Nephron progenitor cell (in vitro differentiated cells): Measurements from ENCODE around the gene SYT2.
A peak's percentile ranks its signal among the peaks of the same experiment; 100 is the strongest.
"Not testable (repeated sequence)": the region's sequence is repeated elsewhere in the genome, so short reads cannot be mapped to it uniquely, and the experiment has no call there.

ENCODE experiments used
- DNase-seq: peaks from one replicate; pipeline ENCODE4 v3.0.0; 2021
- H3K27ac Mint-ChIP-seq: 2 replicates; pipeline ENCODE4 v1.8.0; 2021; ENCODE audit warnings: mild to moderate bottlenecking, moderate library complexity, mixed read lengths
- H3K27me3 Mint-ChIP-seq: 2 replicates; pipeline ENCODE4 v1.8.0; 2021; ENCODE audit warnings: mild to moderate bottlenecking, low read depth, mixed read lengths; ENCODE audit not compliant: poor library complexity
- H3K36me3 Mint-ChIP-seq: 2 replicates; pipeline ENCODE4 v1.8.0; 2021; ENCODE audit warnings: low read depth, mixed read lengths
- H3K4me1 Mint-ChIP-seq: 2 replicates; pipeline ENCODE4 v1.8.0; 2021; ENCODE audit warnings: mixed read lengths
- H3K4me3 Mint-ChIP-seq: 2 replicates; pipeline ENCODE4 v1.8.0; 2021; ENCODE audit warnings: mild to moderate bottlenecking, moderate library complexity, mixed read lengths
- H3K9me3 Mint-ChIP-seq: 2 replicates; pipeline ENCODE4 v1.8.0; 2021; ENCODE audit warnings: mild to moderate bottlenecking, moderate library complexity, mixed read lengths
- TF ChIP-seq, protein P1 (sequence below): fragments of 200-600 bp; sonication (generic); IDR thresholded peaks from 2 replicates; pipeline ENCODE4 v1.5.0; 2021; ENCODE audit warnings: antibody characterized with exemption

The SYT2 gene

DNA sequence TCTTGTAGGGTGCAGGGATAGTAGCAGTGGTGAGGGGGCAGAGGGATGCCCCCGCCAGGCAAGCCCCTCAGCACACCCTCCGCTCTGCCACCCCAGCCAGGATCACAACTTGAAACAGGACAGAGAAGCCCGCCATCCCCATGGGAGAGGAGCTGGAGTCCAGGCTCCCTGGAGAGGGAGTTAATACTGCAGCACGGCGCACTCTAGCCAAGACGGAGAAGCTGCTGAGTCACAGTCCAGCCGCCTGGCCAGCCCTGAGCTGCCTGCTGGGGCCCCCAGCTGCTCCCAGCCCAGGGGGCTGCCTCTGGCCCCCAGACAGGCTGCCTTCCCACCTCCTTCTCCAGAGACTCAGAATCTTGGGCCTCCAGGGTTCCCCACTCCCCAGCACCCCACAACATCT is 87.2 kb downstream of the SYT2 start:
- TF ChIP-seq, protein P1, sequence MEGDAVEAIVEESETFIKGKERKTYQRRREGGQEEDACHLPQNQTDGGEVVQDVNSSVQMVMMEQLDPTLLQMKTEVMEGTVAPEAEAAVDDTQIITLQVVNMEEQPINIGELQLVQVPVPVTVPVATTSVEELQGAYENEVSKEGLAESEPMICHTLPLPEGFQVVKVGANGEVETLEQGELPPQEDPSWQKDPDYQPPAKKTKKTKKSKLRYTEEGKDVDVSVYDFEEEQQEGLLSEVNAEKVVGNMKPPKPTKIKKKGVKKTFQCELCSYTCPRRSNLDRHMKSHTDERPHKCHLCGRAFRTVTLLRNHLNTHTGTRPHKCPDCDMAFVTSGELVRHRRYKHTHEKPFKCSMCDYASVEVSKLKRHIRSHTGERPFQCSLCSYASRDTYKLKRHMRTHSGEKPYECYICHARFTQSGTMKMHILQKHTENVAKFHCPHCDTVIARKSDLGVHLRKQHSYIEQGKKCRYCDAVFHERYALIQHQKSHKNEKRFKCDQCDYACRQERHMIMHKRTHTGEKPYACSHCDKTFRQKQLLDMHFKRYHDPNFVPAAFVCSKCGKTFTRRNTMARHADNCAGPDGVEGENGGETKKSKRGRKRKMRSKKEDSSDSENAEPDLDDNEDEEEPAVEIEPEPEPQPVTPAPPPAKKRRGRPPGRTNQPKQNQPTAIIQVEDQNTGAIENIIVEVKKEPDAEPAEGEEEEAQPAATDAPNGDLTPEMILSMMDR: no peak
- H3K4me1 Mint-ChIP-seq: peaks cover 42% of the 10 kb centered on the region
- no peaks in the 10 kb centered on the region for H3K36me3 Mint-ChIP-seq
- no peak overlapping the region for H3K27ac Mint-ChIP-seq
- H3K4me3 Mint-ChIP-seq: no peak overlapping the region
- no peak for DNase-seq
- no peaks in the 10 kb centered on the region for H3K9me3 Mint-ChIP-seq
- peaks cover 7% of the 10 kb centered on the region for H3K27me3 Mint-ChIP-seq

DNA sequence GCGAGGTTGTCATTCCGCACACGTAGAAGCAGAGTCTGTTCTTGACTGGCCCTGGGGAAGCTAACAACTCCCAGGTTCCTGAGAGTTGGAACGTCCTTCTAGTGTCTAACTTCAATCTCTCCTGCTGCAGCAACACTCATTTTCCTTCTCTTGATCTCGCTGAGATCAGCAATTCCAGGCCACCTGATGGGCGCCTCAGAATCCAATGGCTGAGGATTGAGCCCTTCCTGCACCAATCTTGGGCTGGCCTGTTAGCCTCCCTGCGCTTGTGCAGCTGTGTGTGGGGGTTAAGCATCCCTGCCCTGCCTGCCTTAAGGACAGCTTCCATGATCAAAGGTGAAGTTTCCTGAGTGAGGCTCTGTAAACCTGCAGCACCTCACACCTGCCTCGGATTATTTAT is 87.9 kb downstream of the SYT2 start:
- peaks cover 42% of the 10 kb centered on the region for H3K4me1 Mint-ChIP-seq
- H3K27me3 Mint-ChIP-seq: peaks cover 7% of the 10 kb centered on the region
- DNase-seq: no peak
- H3K4me3 Mint-ChIP-seq: no peak overlapping the region
- TF ChIP-seq, protein P1: no peak
- H3K9me3 Mint-ChIP-seq: no peaks in the 10 kb centered on the region
- H3K27ac Mint-ChIP-seq: no peak overlapping the region
- H3K36me3 Mint-ChIP-seq: no peaks in the 10 kb centered on the region

DNA sequence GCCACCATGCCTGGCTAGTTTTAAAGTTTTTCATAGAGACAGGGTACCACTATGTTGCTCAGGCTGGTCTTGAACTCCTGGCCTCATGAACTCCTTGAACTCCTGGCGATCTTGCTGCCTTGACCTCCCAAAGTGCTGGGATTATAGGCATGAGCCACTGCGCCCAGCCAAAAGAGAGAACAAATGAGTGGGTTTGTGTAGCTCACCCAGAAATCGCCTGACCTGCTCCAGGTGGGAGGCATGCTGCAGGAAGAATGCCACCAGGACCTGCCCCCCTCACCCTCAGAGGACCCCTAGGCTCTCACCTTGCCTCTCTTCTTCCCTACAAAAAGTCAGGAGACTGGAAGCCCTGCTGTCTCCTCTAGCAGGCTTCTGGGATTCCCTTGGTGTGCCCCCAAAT is 88.8 kb downstream of the SYT2 start:
- TF ChIP-seq, protein P1: no peak
- H3K36me3 Mint-ChIP-seq: no peaks in the 10 kb centered on the region
- no peak for DNase-seq
- H3K4me3 Mint-ChIP-seq: no peak overlapping the region
- H3K4me1 Mint-ChIP-seq: peaks cover 43% of the 10 kb centered on the region
- H3K27me3 Mint-ChIP-seq: peaks cover 10% of the 10 kb centered on the region
- no peak overlapping the region for H3K27ac Mint-ChIP-seq
- H3K9me3 Mint-ChIP-seq: no peaks in the 10 kb centered on the region

DNA sequence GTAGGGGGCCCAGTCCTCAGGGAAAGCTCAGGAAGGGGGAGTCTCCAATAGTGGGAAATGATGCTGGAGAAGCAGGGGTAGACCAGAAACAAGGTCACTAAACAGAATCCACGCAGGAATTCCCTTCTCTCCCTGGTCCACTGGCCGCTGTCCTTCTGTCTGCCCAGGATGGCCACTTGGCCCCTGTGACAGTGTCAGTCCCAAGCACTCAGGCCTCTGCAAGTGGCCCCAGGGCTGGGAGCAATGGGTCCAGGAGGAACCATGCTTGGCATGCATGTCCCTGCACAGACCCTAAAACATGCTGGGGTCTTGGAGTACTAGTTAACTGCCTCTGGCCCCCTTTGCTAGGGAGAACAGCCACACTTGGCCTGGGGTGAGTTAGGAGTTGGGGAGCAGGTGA is 90.2 kb downstream of the SYT2 start:
- peaks cover 53% of the 10 kb centered on the region for H3K4me1 Mint-ChIP-seq
- DNase-seq, H3K27ac Mint-ChIP-seq, H3K36me3 Mint-ChIP-seq, H3K4me3 Mint-ChIP-seq, H3K9me3 Mint-ChIP-seq: not testable (repeated sequence)
- H3K27me3 Mint-ChIP-seq: peaks cover 10% of the 10 kb centered on the region

DNA sequence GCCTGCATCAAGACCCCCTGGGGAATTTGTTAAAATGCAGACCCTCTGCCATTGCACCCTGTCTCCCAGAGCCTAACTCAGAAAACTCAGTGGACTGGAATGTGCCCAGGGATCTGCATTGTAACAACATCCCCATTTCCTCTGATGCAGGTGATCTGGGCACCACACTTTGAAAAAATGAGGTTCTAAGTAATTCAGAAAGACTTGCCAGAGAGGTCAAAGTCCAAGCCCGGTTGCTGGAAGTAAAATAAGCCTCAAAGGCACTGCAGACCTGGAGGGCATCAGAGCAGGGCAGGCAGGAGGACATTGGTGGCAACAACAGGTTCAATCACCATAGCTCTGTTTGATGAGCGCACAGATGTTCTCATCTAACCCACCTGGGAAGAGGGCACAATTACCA is 90.7 kb downstream of the SYT2 start:
- no peak for DNase-seq
- peaks cover 10% of the 10 kb centered on the region for H3K27me3 Mint-ChIP-seq
- H3K36me3 Mint-ChIP-seq: no peaks in the 10 kb centered on the region
- H3K4me3 Mint-ChIP-seq: no peak overlapping the region
- no peak overlapping the region for H3K27ac Mint-ChIP-seq
- peaks cover 58% of the 10 kb centered on the region for H3K4me1 Mint-ChIP-seq
- H3K9me3 Mint-ChIP-seq: no peaks in the 10 kb centered on the region
- TF ChIP-seq, protein P1: no peak

DNA sequence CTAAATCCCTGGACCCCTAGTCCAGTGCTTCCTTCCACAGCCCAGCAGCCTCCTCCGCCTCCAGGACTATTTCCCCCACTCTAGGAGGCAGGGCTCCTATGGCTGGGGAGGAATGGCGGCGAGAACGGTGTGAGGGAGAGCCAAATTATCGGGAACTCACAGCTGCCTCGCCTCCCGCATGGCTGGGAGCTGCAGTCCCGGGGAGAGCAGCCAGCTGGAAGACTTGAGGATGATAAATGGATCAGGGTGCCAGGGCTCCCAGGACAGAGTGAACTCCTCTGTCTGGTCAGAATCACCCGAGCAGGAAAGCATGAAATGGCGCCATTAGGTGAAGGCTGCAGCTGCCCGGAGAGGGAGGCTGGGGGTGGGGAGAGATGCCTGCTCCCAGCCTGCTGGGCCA is 91.2 kb downstream of the SYT2 start:
- H3K9me3 Mint-ChIP-seq, H3K36me3 Mint-ChIP-seq: not testable (repeated sequence)
- DNase-seq: peak; percentile 42
- Mint-ChIP-seq H3K27ac (peak overlapping the region; percentile 58), H3K4me1 (peaks cover 61% of the 10 kb centered on the region), H3K4me3 (peak overlapping the region; percentile 43), H3K27me3 (peaks cover 10% of the 10 kb centered on the region)

DNA sequence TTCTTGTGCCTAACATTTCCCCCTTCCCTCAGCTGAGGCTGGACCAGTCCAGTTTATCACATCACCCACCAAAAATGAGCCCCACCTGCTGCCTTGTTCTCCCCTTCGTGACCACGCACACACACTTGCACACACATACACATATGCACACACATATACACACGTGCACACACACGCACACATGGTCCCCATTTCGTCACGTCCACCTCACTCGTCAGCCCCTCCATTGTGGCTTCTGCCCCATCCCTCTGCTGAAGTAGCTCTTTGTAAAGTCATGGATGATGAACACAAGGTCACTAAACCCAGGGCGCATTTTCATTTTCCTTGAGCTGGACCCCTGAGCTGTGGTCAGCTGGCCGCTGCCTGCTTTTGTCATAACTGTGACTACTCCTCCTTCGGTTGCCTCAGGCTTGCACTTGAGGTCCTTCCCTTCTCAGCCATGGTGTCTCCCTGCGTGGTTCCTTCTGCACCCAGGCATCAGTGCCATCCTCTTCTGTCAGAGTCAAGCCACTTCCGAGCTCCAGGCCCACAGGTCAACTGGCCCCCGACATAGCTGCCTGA is 93.8 kb downstream of the SYT2 start:
- H3K4me1 Mint-ChIP-seq: peaks cover 67% of the 10 kb centered on the region
- DNase-seq: no peak
- H3K36me3 Mint-ChIP-seq: no peaks in the 10 kb centered on the region
- H3K4me3 Mint-ChIP-seq: peak overlapping the region; percentile 6
- TF ChIP-seq, protein P1: no peak
- H3K27ac Mint-ChIP-seq: peak overlapping the region; percentile 22
- no peaks in the 10 kb centered on the region for H3K9me3 Mint-ChIP-seq
- H3K27me3 Mint-ChIP-seq: peaks cover 6% of the 10 kb centered on the region
